Activated T-cell treated with anti-CD3 and anti-CD28 coated beads for 1 hour (primary cell): ENCODE results near the gene CLIP4.

Source experiments
- DNase-seq: peaks from one replicate; pipeline ENCODE4 v3.0.0-alpha.2; 2020; ENCODE audit warnings: low read depth

Gene CLIP4

GRCh38 chr2:29222381-29223179 is 107.4 kb downstream of the CLIP4 start:
- no peak for DNase-seq

GRCh38 chr2:29223257-29223656 is 108.0 kb downstream of the CLIP4 start:
- no peak for DNase-seq

- DNase-seq, result no peak
Measured at GRCh38 chr2:29223851-29224692, 108.9 kb downstream of the CLIP4 start.

- DNase-seq, result no peak
Measured at GRCh38 chr2:29224693-29225551, 109.7 kb downstream of the CLIP4 start.

GRCh38 chr2:29225814-29226213 is 110.6 kb downstream of the CLIP4 start:
- no peak for DNase-seq

GRCh38 chr2:29226375-29226774 is 111.2 kb downstream of the CLIP4 start:
- DNase-seq, result no peak

- no peak for DNase-seq
Measured at GRCh38 chr2:29226808-29227207, 111.6 kb downstream of the CLIP4 start.

GRCh38 chr2:29227935-29228675 is 112.9 kb downstream of the CLIP4 start:
- no peak for DNase-seq

- DNase-seq, result no peak
Measured at GRCh38 chr2:29228947-29229346, 113.7 kb downstream of the CLIP4 start.

- DNase-seq, result no peak
Measured at GRCh38 chr2:29229640-29230039, 114.4 kb downstream of the CLIP4 start.

- DNase-seq, result no peak
Measured at GRCh38 chr2:29232041-29232440, 116.8 kb downstream of the CLIP4 start.

GRCh38 chr2:29233428-29233827 is 118.2 kb downstream of the CLIP4 start:
- DNase-seq, result no peak

- no peak for DNase-seq
Measured at GRCh38 chr2:29235411-29235810, 120.2 kb downstream of the CLIP4 start.

GRCh38 chr2:29236074-29236473 is 120.9 kb downstream of the CLIP4 start:
- DNase-seq, result no peak

GRCh38 chr2:29238497-29238896 is 123.3 kb downstream of the CLIP4 start:
- DNase-seq, result no peak
